Stomach (tissue), 4 donors: ENCODE measurements around the gene CXCR6.

ENCODE experiments used
- CTCF ChIP-seq, 7 experiments: fragments of 450-650 bp in 4 of 7; fragments of 200-600 bp in 3 of 7; sonication (generic) in 3 of 7; IDR thresholded peaks; one replicate each; pipeline ENCODE4 v1.5.1; 2016 to 2019; ENCODE audit warnings: antibody characterized with exemption in 7 of 7, control low read depth in 2 of 7, mild to moderate bottlenecking in 1 of 7
- EP300 ChIP-seq: sonication (generic); formaldehyde crosslinking; IDR thresholded peaks from one replicate; pipeline ENCODE4 v1.6.1; 2017; ENCODE audit warnings: antibody characterized with exemption
- POLR2A ChIP-seq, 4 donors: fragments of 450-650 bp; IDR thresholded peaks; one replicate each; pipeline ENCODE4 v1.6.1; 2016; ENCODE audit warnings: antibody characterized with exemption in 4 of 4, control low read depth in 2 of 4, mild to moderate bottlenecking in 1 of 4, moderate library complexity in 1 of 4
- POLR2AphosphoS5 ChIP-seq, 3 donors: sonication (generic); formaldehyde crosslinking; IDR thresholded peaks; one replicate each; pipeline ENCODE4 v1.6.1; 2016; ENCODE audit warnings: antibody characterized with exemption in 3 of 3

GRCh38 chr3:45976191-45977091, 33.2 kb downstream of the CXCR6 start:
- TF ChIP-seq CTCF (IDR thresholded peaks at IDR 0.05) (no peak), POLR2A (IDR thresholded peaks at IDR 0.05) (no peak), POLR2AphosphoS5 (IDR thresholded peaks at IDR 0.05) (no peak), EP300 (no peak)
